HG03439 (cell line): ENCODE measurements around the gene NPY2R.

Experiments used
- ATAC-seq: cut with Tn5 transposase; IDR thresholded peaks from one replicate; pipeline ENCODE4 v1.9.1; 2021; ENCODE audit warnings: mild to moderate bottlenecking, moderate library complexity; ENCODE audit not compliant: unreplicated experiment

Gene NPY2R

GRCh38 chr4:155208258-155209054, at the start of gene NPY2R:
NPY2R (plus strand) TSS chr4:155208636; CDS start chr4:155213940, 5,304 bp downstream.
- ATAC-seq: no peak

- no peak for ATAC-seq
Observed at GRCh38 chr4:155161357-155161756, 47.1 kb upstream of the NPY2R start.

- ATAC-seq: no peak
Observed at GRCh38 chr4:155164718-155165117, 43.7 kb upstream of the NPY2R start.

- no peak for ATAC-seq
Observed at GRCh38 chr4:155170569-155170968, 37.9 kb upstream of the NPY2R start.

- no peak for ATAC-seq
Observed at GRCh38 chr4:155173371-155173770, 35.1 kb upstream of the NPY2R start.

GRCh38 chr4:155174668-155175067, 33.8 kb upstream of the NPY2R start:
- no peak for ATAC-seq

GRCh38 chr4:155179216-155179615, 29.2 kb upstream of the NPY2R start:
- no peak for ATAC-seq

GRCh38 chr4:155186972-155187371, 21.5 kb upstream of the NPY2R start:
- no peak for ATAC-seq

- no peak for ATAC-seq
Observed at GRCh38 chr4:155187989-155188388, 20.4 kb upstream of the NPY2R start.

- ATAC-seq: no peak
Observed at GRCh38 chr4:155190099-155190498, 18.3 kb upstream of the NPY2R start.

GRCh38 chr4:155197757-155198156, 10.7 kb upstream of the NPY2R start:
- ATAC-seq: no peak

- ATAC-seq: no peak
Observed at GRCh38 chr4:155207534-155208257, 740 bp upstream of the NPY2R start.

- no peak for ATAC-seq
Observed at GRCh38 chr4:155220025-155220424, 11.6 kb downstream of the NPY2R start.

GRCh38 chr4:155227131-155227530, 18.7 kb downstream of the NPY2R start:
- no peak for ATAC-seq

GRCh38 chr4:155228713-155229112, 20.3 kb downstream of the NPY2R start:
- ATAC-seq: no peak

GRCh38 chr4:155232432-155232831, 24.0 kb downstream of the NPY2R start:
- no peak for ATAC-seq

GRCh38 chr4:155234206-155234605, 25.8 kb downstream of the NPY2R start:
- no peak for ATAC-seq

GRCh38 chr4:155237567-155237966, 29.1 kb downstream of the NPY2R start:
- no peak for ATAC-seq

- ATAC-seq: no peak
Observed at GRCh38 chr4:155241225-155241624, 32.8 kb downstream of the NPY2R start.

GRCh38 chr4:155241664-155242063, 33.2 kb downstream of the NPY2R start:
- no peak for ATAC-seq

GRCh38 chr4:155245105-155245504, 36.7 kb downstream of the NPY2R start:
- ATAC-seq: no peak
